Stimulated activated CD4-positive, alpha-beta T cell treated with anti-CD3 and anti-CD28 coated beads, Interleukin-1b, Interleukin-23, amount 100 ng/mL, for 4 hours (primary cell): ENCODE data around the gene ACOX1.
"Not testable (repeated sequence)": the region's sequence is repeated elsewhere in the genome, so short reads cannot be mapped to it uniquely, and the experiment has no call there.

Experiments
- DNase-seq, 2 donors: peaks; one replicate each; pipeline ENCODE4 v3.0.0-alpha.2; 2020; ENCODE audit warnings: low read depth in 2 of 2

ACOX1 gene

GRCh38 chr17:75981019-75981615 lies 2.2 kb upstream of the ACOX1 start:
- no peak for DNase-seq

GRCh38 chr17:75980188-75981018 lies 1.4 kb upstream of the ACOX1 start:
- DNase-seq: no peak

- DNase-seq: no peak
These were observed 780 bp upstream of the ACOX1 start for GRCh38 chr17:75979705-75980187.

GRCh38 chr17:75976175-75976848 lies 2.7 kb downstream of the ACOX1 start:
- no peak for DNase-seq

- no peak for DNase-seq
These were observed 3.2 kb downstream of the ACOX1 start for GRCh38 chr17:75975757-75976174.

- not testable (repeated sequence) for DNase-seq
These were observed 3.8 kb downstream of the ACOX1 start for GRCh38 chr17:75975187-75975586.

GRCh38 chr17:75970626-75971025 lies 8.3 kb downstream of the ACOX1 start:
- DNase-seq: no peak

- DNase-seq: no peak
These were observed 8.9 kb downstream of the ACOX1 start for GRCh38 chr17:75970011-75970523.

GRCh38 chr17:75969044-75969443 lies 9.9 kb downstream of the ACOX1 start:
- not testable (repeated sequence) for DNase-seq

- no peak for DNase-seq
These were observed 13.5 kb downstream of the ACOX1 start for GRCh38 chr17:75965468-75965867.

- DNase-seq: no peak
These were observed 19.0 kb downstream of the ACOX1 start for GRCh38 chr17:75959839-75960511.

- no peak for DNase-seq
These were observed 19.7 kb downstream of the ACOX1 start for GRCh38 chr17:75959051-75959838.

GRCh38 chr17:75950855-75951554 lies 28.0 kb downstream of the ACOX1 start:
- no peak for DNase-seq

- DNase-seq: no peak
These were observed 28.5 kb downstream of the ACOX1 start for GRCh38 chr17:75950421-75950820.

- DNase-seq: no peak
These were observed 33.8 kb downstream of the ACOX1 start for GRCh38 chr17:75945211-75945610.

- no peak for DNase-seq
These were observed 35.5 kb downstream of the ACOX1 start for GRCh38 chr17:75943491-75943890.

- DNase-seq: no peak
These were observed 36.5 kb downstream of the ACOX1 start for GRCh38 chr17:75942473-75942872.

- no peak for DNase-seq
These were observed 37.5 kb downstream of the ACOX1 start for GRCh38 chr17:75941442-75941819.

- DNase-seq: peak; percentile 75 to 83
These were observed 38.1 kb downstream of the ACOX1 start, which contains the start of gene FBF1 for GRCh38 chr17:75940727-75941441. Gene FBF1, minus strand, starts transcription at chr17:75941042. Its CDS starts 2,893 bp downstream, at chr17:75938149.

GRCh38 chr17:75937652-75938051 lies 41.3 kb downstream of the ACOX1 start:
- DNase-seq: no peak
